HG03520 (cell line): Measurements from ENCODE around the gene STX8.
"Not testable (repeated sequence)": the region's sequence is repeated elsewhere in the genome, so short reads cannot be mapped to it uniquely, and the experiment has no call there.

Experiments
- ATAC-seq: cut with Tn5 transposase; IDR thresholded peaks from one replicate; pipeline ENCODE4 v1.9.1; 2021; ENCODE audit warnings: mild to moderate bottlenecking, moderate library complexity; ENCODE audit not compliant: unreplicated experiment

STX8 gene

GRCh38 chr17:9355846-9356245 is 219.8 kb downstream of the STX8 start:
- ATAC-seq = no peak

- ATAC-seq = not testable (repeated sequence)
These were observed 220.4 kb downstream of the STX8 start for GRCh38 chr17:9355231-9355630.

- no peak for ATAC-seq
These were observed 225.5 kb downstream of the STX8 start for GRCh38 chr17:9350080-9350479.

- ATAC-seq = no peak
These were observed 229.2 kb downstream of the STX8 start for GRCh38 chr17:9346296-9346926.

- ATAC-seq = no peak
These were observed 232.1 kb downstream of the STX8 start for GRCh38 chr17:9343516-9343915.

GRCh38 chr17:9342225-9342624 is 233.4 kb downstream of the STX8 start:
- no peak for ATAC-seq

- ATAC-seq = no peak
These were observed 235.7 kb downstream of the STX8 start for GRCh38 chr17:9339958-9340357.

GRCh38 chr17:9339482-9339881 is 236.1 kb downstream of the STX8 start:
- not testable (repeated sequence) for ATAC-seq

- ATAC-seq = no peak
These were observed 238.8 kb downstream of the STX8 start for GRCh38 chr17:9336817-9337216.

- no peak for ATAC-seq
These were observed 240.8 kb downstream of the STX8 start for GRCh38 chr17:9334536-9335446.

GRCh38 chr17:9332132-9332494 is 243.5 kb downstream of the STX8 start:
- ATAC-seq = no peak

- ATAC-seq = no peak
These were observed 244.1 kb downstream of the STX8 start for GRCh38 chr17:9331279-9332131.

- ATAC-seq = no peak
These were observed 244.9 kb downstream of the STX8 start for GRCh38 chr17:9330611-9331271.

- ATAC-seq = no peak
These were observed 245.5 kb downstream of the STX8 start for GRCh38 chr17:9330141-9330540.

GRCh38 chr17:9329251-9329921 is 246.2 kb downstream of the STX8 start:
- ATAC-seq = no peak

GRCh38 chr17:9324864-9325263 is 250.8 kb downstream of the STX8 start:
- ATAC-seq = no peak

GRCh38 chr17:9322326-9322725 is 253.3 kb downstream of the STX8 start:
- no peak for ATAC-seq

GRCh38 chr17:9321890-9322289 is 253.7 kb downstream of the STX8 start:
- no peak for ATAC-seq

GRCh38 chr17:9315360-9315759 is 260.3 kb downstream of the STX8 start:
- ATAC-seq = no peak

- no peak for ATAC-seq
These were observed 262.3 kb downstream of the STX8 start for GRCh38 chr17:9313346-9313745.
